Endothelial cell of umbilical vein (primary cell): Measurements from ENCODE around the gene ATP2B2.

Experiments
- CTCF ChIP-seq, 2 donors: IDR thresholded peaks; 1 replicate in 1 of 2; 2 replicates in 1 of 2; pipeline ENCODE4 v1.5.1; 2011; ENCODE audit warnings: low read length in 2 of 2, mild to moderate bottlenecking in 2 of 2, moderate library complexity in 2 of 2, control low read depth in 1 of 2, inconsistent platforms in 1 of 2, low read depth in 1 of 2; ENCODE audit not compliant: insufficient read depth in 1 of 2; ENCODE audit errors: extremely low read depth in 1 of 2
- EZH2 ChIP-seq: IDR thresholded peaks from 2 replicates; pipeline ENCODE4 v1.6.1; 2012; ENCODE audit warnings: borderline replicate concordance, low read depth, mild to moderate bottlenecking, moderate library complexity, low read length, inconsistent platforms; ENCODE audit not compliant: severe bottlenecking
- FOS ChIP-seq: IDR thresholded peaks from 2 replicates; pipeline ENCODE4 v1.6.1; 2011; ENCODE audit warnings: mild to moderate bottlenecking, low read length, moderate library complexity, borderline replicate concordance; ENCODE audit not compliant: insufficient read depth
- GATA2 ChIP-seq: IDR thresholded peaks from 2 replicates; pipeline ENCODE4 v1.7.0; 2011; ENCODE audit warnings: low read depth, mild to moderate bottlenecking, moderate library complexity, mixed read lengths, low read length; ENCODE audit not compliant: insufficient read length, insufficient read depth
- MAX ChIP-seq: IDR thresholded peaks from 2 replicates; pipeline ENCODE4 v1.6.1; 2011; ENCODE audit not compliant: insufficient read depth, insufficient read length
- POLR2A ChIP-seq: IDR thresholded peaks from 2 replicates; pipeline ENCODE4 v1.6.1; 2012; ENCODE audit warnings: low read depth, mild to moderate bottlenecking, control low read depth, low read length
- POLR2AphosphoS5 ChIP-seq: IDR thresholded peaks from 2 replicates; pipeline ENCODE4 v1.6.1; 2012; ENCODE audit warnings: low read depth, mild to moderate bottlenecking, control low read depth, low read length, moderate library complexity; ENCODE audit not compliant: insufficient read depth

- TF ChIP-seq EZH2: no peak
- no peak for TF ChIP-seq CTCF (IDR thresholded peaks at IDR 0.05; ENCODE audit: extremely low read depth in 1 of 2, insufficient read depth in 1 of 2, low read depth in 1 of 2, low read length in 2 of 2)
- no peak for TF ChIP-seq POLR2A
- TF ChIP-seq POLR2AphosphoS5: no peak
- no peak for TF ChIP-seq MAX
- no peak for TF ChIP-seq GATA2
- TF ChIP-seq FOS: no peak
Observed at GRCh38 chr3:10376353-10376752, 129.0 kb downstream of the ATP2B2 start.
